GF-D8 (cell line): ENCODE results near the gene ZNF451.

Experiments
- DNase-seq: peaks from one replicate; lab custom pipeline; 2025; lab: John Stamatoyannopoulos, UW

Gene ZNF451

GRCh38 chr6:57205550-57206328 lies 115.8 kb downstream of the ZNF451 start:
- DNase-seq = no peak

DNA sequence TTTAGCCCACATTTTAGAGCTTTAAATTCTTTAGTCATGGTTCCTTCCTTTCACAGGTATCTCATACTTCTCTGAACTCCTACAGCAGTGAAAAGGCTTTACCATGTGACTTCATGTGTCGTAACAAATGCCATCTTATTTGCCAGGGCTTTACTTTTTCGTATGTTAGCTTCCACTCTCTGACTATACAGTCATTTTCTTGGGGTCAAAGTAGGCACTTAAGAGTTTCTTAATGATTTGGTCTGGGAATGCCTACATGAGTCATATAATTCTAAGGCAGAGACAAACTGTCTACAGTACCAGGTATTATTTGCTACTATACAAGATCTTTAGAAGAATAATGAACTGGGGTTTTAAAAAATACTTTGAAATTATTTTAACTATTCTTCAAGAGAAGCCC lies 117.2 kb downstream of the ZNF451 start:
- DNase-seq = no peak

DNA sequence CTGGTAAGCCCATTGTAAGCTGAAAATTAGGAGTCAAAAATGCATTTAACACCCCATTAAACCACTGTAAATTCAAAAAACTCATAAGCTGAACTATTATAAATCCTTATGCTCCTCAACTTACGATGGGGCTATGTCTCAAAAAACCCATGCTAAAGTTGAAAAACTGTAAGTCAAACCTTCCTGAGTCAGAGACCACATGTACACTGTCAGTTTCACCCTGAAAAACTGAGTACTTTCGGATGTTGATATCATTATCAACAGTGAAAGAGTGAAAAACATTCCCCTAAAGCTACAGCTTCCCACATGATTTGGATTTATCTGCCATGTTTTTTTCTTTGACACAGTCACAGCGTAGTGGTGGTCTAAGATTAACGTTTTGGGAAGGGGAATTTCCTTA lies 117.9 kb downstream of the ZNF451 start:
- no peak for DNase-seq

- no peak for DNase-seq
These were observed 119.0 kb downstream of the ZNF451 start for GRCh38 chr6:57209030-57209429.

DNA sequence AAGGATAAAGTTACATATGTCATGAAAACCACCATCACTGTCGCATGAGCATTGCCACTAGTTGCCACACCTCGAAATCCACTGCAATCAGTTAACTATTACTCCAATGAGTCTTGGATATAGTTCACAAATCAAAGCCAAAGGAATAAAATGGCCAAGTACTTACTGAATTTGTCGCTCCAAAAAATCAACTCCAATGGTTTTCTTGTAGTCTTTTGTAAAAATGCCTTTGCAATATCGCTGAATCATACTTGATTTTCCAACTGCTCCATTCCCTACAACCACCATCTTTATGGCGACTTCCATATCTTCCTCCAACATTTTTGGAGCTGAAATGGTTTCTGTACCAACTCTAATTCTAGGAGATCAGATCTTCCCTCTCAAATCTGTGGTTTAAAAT lies 120.1 kb downstream of the ZNF451 start:
- no peak for DNase-seq

DNA sequence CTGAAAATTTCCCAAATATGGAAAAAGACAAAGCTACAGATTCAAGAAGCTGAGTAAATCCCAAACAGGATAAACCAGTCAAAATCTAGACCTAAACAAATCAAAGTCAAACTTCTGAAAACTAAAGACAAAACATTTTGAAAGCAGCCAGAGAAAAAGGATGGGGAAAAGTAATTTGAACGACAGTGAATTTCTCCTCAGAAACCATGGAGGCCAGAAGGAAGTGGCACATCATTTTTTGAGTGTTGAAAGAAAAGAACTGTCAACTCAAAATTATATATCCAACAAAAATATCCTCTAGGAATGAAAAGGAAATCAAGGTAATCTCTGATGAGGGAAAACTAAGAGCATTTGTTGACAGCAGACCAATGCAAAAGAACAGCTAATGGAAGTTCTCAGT lies 125.3 kb downstream of the ZNF451 start:
- no peak for DNase-seq

GRCh38 chr6:57216235-57217101 lies 126.5 kb downstream of the ZNF451 start:
- DNase-seq = no peak

GRCh38 chr6:57217270-57217669 lies 127.3 kb downstream of the ZNF451 start:
- no peak for DNase-seq
